ENCODE data around the gene ARHGEF16.
A peak's percentile ranks its signal among the peaks of the same experiment; 100 is the strongest.

Gene ARHGEF16

DNA sequence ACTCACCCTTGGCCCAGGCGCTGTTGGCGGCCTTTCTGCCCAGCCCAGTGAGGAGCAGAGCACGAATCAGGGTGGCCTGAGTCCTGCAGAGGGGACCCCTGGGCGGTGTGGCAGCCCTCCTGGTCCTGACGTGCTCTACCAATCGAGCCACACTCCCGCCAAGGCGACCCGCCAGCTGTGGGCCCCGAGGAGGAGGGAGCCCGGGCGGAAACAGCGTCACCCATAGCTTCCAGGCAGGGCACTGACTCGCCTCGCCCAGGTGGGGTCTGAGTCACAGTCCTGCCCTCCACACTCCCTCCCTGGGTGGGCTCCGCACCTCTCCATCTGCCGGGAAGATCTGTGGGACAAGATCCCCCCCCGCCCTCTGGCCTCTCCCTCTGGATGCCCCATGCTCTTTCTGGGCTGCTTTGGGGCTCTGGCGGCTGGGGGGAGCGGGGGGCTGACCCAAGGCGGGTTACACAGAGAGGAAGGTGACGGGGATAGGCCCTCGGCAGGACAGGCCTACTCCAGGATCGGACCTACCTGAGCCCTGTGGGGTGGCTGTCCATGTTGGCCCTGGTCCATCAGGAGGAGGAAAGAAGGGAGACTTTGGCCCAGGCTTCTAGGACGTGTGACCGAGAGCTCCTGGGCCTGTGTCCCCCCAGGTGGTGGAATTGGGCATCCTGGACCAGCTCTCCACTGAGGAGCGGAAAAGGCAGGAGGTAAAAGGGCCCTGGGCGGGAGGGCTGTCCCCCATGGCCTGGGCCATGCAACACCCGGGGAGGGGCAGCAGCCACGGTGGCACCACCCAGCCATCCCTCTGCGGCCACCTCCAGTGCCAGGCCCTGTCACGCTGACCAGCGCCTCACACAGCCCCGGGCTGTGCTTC, 14.0 kb downstream of the ARHGEF16 start:
- no peak for DNase-seq (ENCODE audit: low spot score)

DNA sequence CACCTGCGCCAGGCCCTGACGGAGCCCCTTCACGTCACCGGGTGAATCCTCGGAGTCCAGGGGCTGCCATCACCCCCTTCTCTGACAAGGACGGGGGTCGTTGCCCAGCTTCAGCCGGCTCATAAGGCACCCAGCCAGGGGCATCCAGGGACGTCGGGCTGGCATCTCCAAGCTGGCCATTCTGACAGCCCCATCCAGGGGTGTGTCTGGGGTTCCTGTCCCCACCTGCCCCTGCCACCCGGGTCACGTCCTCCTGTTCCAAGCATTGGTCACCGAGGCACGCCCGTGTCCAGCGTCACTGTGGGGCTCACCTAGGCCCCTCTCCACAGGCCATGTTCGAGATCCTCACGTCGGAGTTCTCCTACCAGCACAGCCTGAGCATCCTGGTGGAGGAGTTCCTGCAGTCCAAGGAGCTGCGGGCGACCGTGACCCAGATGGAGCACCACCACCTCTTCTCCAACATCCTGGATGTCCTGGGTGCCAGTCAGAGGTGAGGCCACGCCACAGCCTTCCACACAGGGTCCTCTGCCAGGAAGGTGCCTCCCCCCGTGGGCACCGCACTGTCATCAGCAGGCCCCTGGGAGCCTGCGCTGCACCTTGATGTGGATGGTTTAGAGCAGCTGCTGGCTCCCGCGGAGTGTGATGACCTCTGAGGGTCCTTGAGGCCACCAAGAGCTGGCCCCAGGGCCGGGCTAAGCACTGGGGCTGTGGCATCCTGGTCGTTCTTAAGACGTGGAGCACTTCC, 14.8 kb downstream of the ARHGEF16 start:
- no peak for DNase-seq (ENCODE audit: low spot score)

DNA sequence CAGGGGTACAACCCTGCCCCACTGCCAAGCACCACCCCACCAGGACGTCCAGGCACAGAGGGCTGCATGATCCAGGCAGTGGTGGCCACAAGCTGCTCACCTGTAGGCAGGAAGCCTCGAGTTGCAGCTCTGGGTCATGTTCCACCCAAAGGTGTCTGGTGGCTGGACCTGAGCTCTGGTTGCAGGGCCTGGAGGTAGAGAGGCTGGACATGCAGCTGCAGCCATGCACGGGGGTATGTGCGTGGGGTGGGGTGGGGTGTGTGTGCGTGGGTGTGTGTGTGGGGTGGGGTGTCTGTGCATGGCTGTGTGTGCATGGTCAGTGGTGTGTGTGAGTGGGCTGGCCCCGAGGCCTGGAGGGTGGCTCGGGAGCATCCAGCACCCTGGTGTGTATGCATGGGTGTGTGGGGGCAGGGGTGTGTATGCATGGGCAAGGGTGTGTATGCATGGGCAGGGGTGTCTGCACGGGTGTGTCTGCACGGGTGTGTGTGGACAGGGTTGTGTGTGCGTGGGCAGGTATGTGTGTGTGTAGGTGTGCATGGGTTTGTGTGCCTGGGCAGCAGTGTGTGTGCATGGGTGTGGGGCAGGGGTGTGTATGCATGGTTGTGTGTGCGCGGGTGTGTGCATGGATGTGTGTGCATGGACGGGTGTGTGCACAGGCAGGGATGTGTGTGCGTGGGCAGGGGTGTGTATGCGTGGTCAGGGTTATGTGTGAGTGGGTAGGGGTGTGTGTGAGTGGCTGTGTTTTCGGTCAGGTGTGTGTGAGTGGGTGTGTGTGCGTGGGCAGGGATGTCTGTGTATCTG, 15.6 kb downstream of the ARHGEF16 start:
- DNase-seq (ENCODE audit: low spot score), result no peak

DNA sequence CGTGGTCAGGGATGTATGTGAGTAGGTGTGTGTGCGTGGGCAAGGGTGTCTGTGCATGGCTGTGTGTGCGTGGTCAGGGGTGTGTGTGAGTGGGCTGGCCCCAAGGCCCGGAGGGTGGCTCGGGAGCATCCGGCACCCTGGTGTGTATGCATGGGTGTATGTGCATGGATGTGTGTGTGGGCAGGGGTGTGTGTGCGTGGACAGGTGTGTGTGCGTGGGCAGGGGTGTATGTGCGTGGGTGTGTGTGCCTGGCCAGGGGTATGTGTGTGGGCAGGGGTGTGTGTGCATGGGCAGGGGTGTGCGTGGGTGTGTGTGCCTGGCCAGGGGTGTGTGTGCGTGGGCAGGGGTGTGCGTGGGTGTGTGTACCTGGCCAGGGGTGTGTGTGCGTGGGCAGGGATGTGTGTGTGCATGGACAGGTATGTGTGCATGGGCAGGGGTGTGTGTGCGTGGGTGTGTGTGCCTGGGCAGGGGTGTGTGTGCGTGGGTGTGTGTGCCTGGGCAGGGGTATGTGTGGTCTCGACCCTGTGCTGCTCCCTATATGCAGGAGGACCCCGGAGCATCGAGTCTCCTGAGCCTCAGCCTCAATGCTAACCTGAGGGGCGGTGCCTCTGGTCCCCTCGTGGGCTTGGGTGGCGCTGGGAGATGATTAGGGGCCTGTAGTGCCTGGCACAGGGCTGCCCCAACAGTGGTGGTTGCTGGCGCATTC, 16.3 kb downstream of the ARHGEF16 start:
- DNase-seq (ENCODE audit: low spot score), result no peak

DNA sequence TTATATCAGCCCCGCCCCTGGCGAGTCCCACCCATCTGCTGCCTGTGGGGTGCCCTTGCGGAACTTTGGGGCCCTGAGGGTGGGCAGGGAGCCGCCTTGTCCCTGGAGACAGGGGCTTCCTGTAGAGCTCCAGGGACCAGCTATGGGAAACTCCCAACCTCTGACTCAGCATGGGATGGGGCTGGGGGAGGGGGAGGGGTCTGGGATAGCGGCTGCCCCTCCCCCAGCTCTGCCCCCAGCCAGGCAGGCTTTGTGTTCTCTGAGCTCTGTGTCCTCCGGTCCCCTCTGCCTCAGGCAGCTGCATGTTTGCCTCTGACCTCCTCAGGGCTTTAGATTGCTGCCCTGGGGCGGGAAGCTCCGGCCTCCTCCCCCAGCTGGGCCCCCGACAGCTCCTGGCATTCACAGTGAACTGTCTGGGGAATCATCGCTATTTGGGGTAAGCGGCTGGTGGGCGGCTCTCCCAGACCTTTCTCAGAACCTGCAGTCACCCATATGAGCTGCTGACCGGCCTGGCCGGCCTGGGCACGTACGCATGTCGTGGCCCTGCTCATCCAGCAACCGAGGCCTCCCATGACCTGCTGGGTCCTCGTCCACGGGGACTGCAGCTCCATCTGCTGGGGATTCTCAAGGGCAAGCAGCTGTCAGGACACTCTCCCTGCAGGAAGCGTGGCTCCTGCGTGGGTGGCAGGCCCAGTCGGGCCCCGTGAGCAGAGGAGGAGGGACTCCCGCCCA, 17.1 kb downstream of the ARHGEF16 start:
- DNase-seq (ENCODE audit: low spot score), result peak; percentile 46

DNA sequence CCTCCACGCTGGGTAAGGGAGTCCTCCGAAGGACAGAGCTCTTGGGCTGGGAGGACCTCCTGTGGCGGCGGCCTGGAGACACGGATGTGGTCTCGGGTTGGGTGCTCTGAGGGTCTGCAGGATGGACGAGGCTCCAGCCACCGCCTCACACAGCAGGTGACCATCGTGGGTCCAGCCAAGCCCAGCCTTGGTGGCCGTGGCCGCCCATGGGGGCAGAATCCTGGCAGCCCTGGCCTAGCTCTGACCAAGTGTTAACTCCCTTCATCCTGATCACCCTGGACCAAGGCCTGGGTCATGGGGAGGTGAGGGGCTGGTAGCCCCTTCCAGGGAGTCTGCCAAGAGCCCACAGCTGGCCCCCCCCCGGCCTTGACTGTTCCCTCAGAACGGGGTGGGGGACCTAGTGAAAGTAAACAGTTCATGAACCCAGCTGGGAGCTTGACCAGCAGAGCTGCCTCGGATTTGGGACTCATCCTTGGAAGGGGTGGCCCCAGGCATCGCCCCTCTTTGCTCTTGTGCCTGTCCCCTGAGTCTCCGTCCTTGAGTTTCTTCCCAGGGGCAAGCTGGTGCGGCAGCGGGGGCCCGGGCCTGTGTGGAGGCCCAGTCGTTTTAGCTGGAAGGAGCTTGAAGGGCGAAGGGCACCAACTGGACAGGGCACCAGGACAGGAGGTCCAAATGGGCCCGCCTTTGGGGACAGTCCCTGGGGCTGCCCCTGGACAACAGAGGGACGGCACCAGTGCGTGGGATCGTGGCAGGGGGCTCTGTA, 17.8 kb downstream of the ARHGEF16 start:
- no peak for DNase-seq (ENCODE audit: low spot score)

DNA sequence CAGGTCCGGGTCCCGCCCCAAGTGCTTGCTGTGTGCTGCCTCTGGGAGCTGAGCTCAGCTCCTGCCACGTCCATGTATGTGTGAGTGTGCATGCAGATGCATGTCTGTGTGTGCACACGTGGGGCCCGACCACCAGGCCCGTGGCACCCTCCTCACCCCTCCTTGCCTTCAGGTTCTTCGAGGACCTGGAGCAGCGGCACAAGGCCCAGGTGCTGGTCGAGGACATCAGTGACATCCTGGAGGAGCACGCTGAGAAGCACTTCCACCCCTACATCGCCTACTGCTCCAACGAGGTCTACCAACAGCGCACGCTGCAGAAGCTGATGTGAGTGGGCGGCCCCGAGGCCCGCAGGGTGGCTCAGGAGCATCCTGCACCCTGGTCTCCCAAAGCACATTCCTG, 18.4 kb downstream of the ARHGEF16 start:
- no peak for DNase-seq (ENCODE audit: low spot score)

DNA sequence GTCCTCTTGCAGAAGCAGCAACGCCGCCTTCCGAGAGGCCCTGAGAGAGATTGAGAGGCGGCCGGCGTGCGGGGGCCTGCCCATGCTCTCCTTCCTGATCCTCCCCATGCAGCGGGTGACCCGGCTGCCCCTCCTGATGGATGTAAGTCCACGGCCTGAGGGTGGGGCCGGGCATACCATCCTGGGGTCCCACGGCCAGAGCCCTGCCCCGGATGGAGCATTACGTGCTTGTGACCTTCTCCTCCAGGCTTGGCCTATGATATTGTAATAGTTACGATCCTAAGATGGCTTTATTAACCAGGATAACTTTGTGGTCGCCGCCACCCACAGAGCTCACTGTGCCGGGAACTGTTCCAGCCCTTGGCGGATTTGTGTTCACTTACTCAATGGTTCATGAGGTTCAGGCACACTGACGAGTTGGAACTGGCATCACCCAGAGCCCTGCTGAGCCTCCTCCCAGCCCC, 18.9 kb downstream of the ARHGEF16 start:
- DNase-seq (ENCODE audit: low spot score), result peak; percentile 90

DNA sequence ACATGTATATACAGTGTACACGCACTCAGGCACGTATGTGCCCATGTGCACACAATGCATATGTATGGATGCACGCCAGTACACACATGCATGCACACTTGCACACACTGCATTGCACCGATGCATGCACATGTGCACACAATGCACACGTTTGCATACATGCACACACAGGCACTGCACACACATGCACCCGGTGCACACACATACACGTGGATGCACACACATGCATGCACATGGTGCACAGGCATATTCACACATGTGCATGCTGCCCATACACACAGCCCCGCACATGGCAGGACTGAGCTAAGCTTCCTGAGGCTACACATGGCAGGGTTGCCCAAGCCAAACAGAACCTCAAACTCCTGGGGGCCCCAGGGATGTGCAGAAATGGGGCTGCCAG, 19.6 kb downstream of the ARHGEF16 start:
- no peak for DNase-seq (ENCODE audit: low spot score)

DNA sequence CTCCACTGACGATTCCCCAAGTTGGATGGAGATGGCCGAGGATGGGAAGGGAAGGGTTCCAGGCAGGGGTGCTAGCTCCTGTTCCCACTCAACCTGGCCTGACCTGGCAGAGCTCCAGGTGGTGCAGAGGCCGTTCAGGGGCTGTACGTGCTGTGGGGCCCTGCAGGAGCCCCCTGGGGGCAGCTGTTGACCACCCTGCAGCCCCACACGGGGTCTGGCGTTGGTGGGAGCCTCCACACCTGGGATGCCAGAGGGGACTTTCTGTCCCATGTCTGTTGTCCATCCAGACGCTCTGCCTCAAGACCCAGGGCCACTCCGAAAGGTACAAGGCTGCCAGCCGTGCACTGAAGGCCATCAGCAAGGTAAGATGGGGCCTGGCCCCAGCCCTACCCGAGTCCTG, 20.0 kb downstream of the ARHGEF16 start:
- no peak for DNase-seq (ENCODE audit: low spot score)

DNA sequence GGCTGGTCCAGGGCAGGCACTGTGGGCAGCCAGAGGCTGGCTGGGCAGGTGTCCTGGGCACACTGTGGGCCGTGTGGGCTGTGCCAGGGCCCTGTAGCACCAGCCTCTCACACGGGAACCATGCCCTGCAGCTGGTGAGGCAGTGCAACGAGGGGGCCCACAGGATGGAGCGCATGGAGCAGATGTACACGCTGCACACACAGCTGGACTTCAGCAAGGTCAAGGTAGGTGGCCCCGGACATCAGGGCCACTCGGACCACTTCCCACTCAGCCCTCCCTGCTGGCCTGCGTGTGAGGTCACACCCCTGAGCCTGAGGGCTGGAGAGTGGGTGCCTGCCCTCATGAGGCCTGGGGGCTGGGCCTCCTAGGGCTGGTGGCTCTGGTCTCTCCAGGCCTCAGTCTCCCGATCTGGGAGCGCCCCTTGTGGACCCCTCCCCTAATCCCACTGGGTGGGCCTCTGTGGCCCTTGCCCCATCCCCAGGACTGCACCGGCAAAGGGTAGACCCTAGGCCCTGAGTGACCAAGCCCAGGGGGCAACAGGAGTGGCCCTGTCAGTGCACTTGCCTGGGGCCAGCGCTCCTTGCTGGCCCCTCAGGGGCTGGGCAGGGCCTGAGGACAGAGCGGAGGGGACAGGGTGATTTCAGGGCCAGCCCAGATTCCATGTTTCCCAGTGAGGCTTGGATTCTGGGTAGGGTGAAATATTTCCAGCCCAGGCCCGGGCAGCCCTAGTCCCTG, 21.5 kb downstream of the ARHGEF16 start:
- DNase-seq (ENCODE audit: low spot score), result no peak

DNA sequence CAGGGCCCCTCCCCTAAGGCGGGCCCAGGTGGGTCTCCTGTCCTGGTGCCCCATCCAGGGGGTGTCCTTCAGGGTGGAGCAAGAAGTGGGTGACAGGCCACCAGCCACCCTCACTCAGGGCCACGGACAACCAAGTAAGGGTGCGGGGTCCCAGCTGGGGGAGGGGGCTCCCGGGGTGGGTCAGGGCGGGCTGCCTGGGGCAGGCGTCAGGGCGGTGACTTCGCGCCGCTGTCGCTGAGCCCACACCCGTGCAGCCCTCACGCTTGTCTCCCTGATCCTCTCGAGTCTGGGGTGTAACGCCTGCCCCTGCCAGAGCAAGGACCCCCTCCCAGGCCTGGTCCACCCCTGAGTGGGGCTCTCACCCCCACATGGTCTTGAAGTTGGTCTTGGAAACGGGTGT, 22.2 kb downstream of the ARHGEF16 start:
- no peak for DNase-seq (ENCODE audit: low spot score)

DNA sequence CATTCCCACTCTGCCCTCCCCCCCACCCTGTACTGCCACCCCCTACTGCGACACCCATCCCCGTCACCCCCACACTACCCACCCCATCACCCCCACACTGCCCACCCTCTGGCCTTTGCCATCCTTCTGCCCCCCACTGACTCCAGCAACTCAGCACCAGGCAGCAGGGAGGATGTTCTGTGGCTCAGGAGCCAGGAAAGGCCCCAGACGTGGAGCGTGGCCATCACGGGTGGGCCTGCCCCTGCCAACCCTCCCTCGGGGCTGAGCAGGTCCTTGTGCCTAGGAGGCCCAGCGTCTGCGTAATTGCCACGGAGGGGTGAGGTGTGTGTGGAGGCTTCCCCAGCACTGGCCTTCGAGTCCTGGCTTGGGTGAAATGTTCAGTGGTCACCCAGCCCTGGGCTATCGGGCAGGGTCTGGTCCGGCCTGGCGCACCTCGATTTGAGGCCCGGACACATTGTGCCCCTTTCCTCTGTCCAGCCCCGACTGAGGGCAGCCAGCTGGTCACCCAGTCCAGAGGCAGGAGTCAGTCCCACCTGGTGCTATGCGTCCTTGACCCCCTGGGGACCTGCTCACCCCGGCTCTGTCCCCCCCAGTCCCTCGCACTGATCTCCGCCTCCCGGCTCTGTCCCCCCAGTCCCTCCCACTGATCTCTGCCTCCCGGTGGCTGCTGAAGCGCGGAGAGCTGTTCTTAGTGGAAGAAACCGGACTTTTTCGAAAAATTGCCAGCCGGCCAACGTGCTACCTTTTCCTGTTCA, 23.0 kb downstream of the ARHGEF16 start:
- DNase-seq (ENCODE audit: low spot score), result no peak

DNA sequence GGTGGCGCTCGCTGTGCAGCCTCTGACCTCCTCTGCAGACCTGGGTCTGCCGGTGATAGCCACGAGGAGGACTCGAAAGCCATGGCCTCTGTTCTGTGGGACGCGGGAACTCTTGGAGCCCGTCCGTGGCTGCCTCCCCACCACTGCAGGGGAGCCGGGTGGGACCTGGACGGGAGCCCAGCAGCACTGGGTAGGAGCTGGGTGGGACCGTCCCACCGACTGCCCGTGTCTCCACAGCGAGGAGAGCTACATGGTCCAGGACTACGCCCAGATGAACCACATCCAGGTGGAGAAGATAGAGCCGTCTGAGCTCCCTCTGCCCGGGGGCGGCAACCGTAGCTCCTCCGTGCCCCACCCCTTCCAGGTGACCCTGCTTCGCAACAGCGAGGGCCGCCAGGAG, 23.7 kb downstream of the ARHGEF16 start:
- no peak for DNase-seq (ENCODE audit: low spot score)

DNA sequence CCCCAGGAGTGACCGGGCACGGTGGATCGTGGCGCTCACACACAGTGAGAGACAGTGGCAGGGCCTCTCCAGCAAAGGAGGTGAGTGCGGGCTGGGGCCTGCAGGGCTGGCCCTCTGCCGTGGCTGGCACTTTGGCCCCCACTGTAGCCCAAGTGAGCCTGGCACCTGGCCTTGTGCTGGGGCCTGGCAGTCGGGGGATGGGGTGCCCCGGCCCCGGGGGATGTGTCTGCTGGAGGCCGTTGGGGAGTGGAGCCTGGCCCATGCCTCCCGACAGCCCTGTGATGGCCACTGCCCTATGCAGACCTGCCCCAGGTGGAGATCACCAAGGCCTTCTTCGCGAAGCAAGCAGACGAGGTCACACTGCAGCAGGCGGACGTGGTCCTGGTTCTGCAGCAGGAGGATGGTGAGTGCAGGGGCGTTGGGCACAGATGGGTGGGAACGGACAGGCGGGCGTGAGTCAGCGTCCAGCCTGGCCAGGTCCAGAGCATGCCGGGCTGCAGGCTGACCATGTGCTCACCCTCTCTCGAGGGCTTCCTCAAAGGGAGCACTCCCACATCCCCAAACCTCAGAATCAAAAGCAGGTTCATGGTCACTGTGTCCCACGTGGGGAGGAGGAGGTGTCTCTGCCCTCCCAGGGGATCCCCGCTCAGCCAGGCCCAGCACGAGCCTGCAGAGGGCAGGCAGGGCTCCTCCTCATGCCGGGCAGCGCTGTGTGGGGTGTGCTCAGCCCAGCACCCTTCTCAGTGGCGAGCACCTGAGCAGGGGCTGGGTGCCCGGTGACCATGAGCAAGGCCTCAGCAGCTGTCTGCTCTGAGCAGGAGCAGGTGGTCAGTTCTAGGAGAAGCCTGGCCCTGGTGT, 25.3 kb downstream of the ARHGEF16 start:
- DNase-seq (ENCODE audit: low spot score), result no peak

DNA sequence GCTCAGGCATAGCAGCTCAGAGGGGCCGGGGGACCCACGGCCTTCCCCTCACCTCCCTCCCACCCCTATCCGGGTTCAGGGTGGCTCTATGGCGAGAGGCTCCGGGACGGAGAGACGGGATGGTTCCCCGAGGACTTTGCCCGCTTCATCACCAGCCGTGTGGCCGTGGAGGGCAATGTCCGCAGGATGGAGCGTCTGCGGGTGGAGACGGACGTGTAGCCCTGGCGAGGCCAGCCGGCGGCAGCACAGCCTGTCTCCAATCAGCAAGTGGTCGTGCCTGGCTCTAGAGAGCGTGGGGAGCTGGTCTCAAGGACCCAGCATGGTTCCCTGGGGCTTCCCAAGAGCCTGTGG, 25.9 kb downstream of the ARHGEF16 start:
- no peak for DNase-seq (ENCODE audit: low spot score)

DNA sequence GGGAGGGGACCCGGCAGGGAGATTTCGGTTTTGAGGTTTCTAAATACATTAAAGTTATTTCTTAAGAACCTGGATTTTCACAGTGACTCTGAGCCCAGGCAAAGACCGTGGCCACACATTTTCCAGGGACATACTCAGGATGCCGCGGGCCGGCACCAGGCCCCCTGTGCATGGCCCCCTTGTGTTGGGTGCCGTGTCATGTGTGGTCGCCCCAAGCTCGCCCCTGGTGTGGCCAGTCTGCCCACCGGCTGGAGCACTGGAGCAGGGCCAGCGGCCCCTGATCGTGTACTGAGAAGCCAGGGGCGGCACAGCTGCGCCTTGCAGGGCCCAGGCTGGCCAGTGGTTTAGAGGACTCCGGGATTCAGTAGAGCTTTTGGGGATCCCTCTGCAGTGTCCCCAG, 26.6 kb downstream of the ARHGEF16 start:
- DNase-seq (ENCODE audit: low spot score), result no peak

DNA sequence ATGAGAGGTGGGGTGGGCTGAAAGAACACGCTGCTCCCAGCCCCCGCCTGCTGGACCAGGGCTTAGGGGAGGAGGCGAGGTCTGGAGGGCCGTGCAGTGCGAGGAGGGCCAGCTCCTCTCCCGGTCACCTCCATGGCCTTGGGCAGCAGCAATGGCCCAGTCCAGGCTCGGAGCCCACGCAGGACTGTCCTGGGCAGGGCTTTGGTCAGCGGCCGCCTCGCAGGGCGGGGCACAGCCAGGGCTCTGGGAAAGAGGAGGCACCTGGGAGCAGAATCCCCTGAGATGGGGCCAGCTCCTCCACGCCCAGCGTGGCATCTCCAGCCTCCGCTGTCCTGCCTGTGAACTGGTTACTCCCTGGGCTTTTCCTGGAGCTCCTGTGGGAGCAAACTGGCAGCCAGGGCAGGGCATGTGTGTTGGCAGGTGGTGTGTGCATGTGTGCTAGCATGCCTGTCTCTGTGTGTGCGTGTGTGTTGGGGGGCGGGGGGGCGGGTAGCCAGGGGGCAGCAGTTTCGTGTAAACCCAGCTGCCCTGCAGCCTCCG, 27.4 kb downstream of the ARHGEF16 start:
- DNase-seq (ENCODE audit: low spot score), result no peak

Data from AG08395 (cell line).